Kidney glomerular epithelial cell (primary cell): ENCODE results near the gene MT1X.
"Not testable (repeated sequence)": the region's sequence is repeated elsewhere in the genome, so short reads cannot be mapped to it uniquely, and the experiment has no call there.

Experiments
- DNase-seq: peaks from one replicate; lab custom pipeline; 2025; lab: John Stamatoyannopoulos, UW

MT1X gene

GRCh38 chr16:56653218-56653617 is 29.1 kb upstream of the MT1X start:
- DNase-seq = no peak

GRCh38 chr16:56657555-56658326 is 24.5 kb upstream of the MT1X start, which contains the start of gene MT1F:
Gene MT1F, plus strand, starts transcription at chr16:56657959. Its CDS starts 100 bp downstream, at chr16:56658059.
- DNase-seq = peak; percentile 91

- no peak for DNase-seq
These were observed 23.9 kb upstream of the MT1X start for GRCh38 chr16:56658327-56658875.

- no peak for DNase-seq
These were observed 19.6 kb upstream of the MT1X start for GRCh38 chr16:56662357-56663354.

DNA sequence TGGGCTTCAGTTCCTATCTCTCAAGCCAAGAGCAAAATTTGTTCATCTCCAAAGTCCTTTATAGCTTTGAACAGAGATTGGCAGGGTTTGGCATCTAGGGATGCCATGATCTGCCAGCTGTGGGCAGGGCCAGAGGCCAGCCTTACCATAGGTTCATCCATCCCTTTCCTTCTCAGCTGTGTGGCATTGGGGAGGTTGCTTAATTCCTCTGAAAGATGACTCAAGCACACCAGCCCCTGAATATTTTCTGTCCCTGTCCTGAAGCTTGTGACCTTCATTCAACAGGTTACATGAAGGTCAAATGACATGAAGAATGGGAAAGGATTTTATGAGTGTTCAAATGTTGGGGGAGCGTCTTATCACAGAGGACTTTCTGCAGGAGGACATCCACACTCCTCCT is 17.8 kb upstream of the MT1X start:
- DNase-seq = no peak

DNA sequence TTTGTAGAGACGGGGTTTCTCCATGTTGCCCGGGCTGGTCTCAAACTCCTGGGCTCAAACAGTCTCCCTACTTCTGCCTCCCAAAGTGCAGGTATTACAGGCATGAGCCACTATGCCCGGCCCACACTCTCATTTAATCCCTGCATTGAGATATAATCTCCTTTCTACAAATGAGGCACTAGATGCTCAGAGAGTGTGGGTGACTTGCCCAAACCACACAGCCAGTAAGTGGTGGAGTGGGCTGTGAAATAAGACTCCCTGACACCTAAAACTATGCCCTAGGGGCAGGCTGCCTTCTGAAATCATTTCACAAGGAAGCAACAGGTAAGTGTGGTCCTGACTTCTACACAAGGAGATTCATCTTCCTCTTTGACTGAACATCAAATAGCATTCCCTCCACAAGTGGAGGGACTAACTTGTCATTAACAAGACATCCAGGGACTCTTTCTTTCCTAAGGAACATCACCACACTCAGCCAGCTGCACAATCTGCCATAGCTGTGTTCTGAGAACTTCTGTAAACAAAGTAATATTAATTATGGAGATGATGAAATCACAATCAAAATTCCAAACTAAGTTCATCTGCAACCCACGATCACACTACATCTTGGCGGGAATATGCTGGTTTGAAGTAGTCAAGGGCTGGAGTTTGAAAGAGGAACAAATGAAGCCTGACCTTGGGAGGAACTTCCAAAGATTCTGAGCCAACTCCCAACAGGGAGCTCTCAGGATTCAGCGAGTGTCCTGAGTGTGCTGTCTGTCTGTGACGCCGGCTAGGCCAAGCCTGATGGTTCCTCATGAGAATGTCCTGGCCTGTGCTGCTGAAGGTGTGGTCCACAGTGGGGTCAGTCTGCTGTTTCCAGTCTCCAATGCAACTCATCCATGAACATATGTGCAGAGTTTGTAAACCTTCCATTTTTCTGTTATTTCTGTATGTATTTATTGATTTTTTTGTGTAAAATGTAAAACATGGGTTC is 16.7 kb upstream of the MT1X start:
- DNase-seq = not testable (repeated sequence)

GRCh38 chr16:56667581-56668571 is 14.4 kb upstream of the MT1X start, which contains the start of gene MT1G:
Gene MT1G, minus strand, starts transcription at chr16:56668065. Its CDS starts 72 bp downstream, at chr16:56667993.
- DNase-seq = no peak

DNA sequence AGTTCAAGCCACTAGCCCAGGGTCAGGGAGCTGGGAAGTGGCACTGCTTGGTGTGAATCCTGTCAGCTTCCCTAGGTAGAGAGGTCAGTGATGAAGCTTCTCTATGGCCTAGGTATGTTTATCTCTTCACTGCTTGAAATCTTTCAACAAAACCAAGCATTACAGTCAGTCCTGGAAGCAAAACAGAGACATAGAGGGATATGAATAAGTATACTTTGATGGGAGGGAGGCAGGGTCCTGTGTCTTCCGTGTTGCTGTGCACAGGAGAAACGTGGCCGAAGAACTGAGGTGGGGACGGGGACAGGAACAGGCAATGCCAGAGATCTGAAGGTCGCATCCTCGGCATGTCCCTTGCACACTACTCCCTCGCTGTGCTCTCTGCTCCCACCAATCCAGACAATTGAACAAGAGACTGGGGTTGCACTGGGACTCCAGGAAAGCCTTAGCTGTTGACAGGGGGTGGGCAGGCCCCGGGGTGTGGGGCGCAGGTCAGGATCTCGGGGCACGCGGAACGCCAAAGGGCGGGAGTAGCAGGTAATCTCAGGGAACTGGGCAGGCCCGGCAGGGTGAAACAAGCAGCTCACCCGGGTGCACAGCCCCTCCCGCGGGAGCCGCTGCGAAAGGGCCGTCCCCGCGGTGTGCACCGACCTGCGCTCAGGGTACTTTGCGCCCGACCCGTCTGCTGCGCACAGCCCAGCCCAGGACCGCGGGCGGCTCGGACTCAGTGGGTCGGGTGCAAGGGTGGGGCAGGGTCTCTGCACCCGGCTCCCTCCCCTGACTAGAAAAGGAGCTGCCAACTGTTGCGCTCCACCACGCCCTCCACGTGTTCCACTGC is 13.0 kb upstream of the MT1X start, which contains the start of gene MT1H:
MT1H (plus strand) TSS at position 810 of the 835 bp plus-strand sequence. CDS start 71 bp downstream, outside the sequence.
- no peak for DNase-seq

GRCh38 chr16:56669840-56670619 is 12.2 kb upstream of the MT1X start:
- DNase-seq = no peak

DNA sequence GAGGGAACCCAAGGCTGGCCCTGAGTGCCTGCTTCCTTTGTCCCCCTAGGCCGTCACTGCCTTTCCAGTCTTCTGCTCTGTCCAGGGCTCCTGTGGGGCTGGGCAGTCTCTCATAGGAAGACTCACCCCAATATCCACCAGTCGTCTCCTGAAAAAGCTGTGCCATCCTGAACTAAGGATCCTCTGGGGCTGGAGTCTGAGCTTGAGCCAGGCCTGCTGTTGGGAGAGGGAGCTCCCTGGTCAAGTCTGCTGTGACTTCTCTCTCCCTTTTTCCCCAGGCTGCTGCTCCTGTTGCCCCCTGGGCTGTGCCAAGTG is 11.7 kb upstream of the MT1X start:
- DNase-seq = no peak

DNA sequence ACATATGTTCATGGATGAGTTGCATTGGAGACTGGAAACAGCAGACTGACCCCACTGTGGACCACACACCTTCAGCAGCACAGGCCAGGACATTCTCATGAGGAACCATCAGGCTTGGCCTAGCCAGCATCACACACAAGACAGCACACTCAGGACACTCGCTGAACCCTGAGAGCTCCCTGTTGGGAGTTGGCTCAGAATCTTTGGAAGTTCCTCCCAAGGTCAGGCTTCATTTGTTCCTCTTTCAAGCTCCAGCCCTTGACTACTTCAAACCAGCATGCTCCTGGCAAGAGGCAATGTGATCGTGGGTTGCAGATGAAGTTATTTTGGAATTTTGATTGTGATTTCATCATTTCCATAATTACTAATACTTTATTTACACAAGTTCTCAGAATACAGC is 10.6 kb upstream of the MT1X start:
- DNase-seq = not testable (repeated sequence)

DNA sequence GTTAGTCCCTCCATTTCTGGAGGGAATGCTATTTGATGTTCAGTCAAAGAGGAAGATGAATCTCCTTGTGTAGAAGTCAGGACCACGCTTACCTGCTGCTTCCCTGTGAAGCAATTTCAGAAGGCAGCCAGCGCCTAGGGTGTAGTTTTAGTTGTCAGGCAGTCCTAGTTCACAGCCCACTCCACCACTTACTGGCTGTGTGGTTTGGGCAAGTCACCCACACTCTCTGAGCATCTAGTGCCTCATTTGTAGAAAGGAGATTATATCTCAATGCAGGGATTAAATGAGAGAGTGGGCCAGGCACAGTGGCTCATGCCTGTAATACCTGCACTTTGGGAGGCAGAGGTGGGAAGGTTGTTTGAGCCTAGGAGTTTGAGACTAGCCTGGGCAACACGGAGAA is 10.1 kb upstream of the MT1X start:
- DNase-seq = not testable (repeated sequence)

DNA sequence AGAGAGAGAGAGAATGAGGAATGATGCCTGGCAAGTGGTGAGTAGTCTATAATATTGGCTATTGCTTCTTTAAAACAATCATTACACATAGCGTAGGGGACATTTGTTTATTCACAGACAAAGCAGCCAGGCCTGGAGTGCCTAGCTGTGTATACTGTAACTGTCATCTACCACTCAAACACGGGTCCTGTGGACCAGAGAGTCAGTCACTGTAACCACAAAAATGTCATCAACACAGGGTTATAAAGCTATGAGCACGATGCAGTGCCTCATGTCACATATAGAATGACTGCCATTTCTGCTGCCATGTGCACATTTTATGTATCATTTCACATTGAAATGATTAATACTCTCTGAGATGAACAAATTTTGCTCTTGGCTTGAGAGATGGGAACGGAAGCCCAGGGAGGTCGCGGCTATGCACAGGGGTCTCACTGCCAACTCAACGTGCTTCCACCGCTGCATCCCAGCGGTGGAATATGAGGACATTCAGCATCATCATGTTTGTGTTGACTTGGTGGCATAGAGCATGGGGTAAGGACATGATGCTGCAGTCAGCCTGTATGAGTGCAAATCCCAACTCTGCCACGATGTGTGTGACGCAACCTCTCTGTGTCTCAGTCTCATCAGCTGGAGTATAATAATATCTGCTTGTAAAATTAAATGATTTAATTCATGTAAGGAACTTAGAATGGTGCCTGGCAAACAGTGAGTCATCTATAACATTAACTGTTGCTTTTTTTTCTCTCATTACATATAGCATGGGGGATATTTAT is 9.3 kb upstream of the MT1X start:
- DNase-seq = no peak

DNA sequence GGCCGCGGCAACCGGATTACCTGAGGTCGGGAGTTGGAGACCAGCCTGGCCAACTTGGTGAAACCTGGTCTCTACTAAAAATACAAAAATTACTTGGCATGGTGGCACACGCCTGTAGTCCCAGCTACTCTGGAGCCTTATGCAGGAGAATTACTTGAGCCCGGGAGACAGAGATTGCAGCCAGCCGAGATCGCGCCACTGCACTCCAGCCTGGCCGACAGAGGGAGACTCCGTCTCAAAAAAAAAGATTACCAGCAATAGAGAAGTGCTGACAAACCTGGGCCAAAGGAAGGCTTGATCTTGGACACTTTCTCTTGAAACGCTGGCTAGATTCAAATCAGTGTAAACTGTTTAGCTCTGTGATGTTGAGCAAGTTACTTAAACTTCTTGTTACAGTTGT is 8.3 kb upstream of the MT1X start:
- peak; percentile 17 for DNase-seq

- DNase-seq = not testable (repeated sequence)
These were observed 7.7 kb upstream of the MT1X start for GRCh38 chr16:56674570-56674969.

- no peak for DNase-seq
These were observed 6.5 kb upstream of the MT1X start for GRCh38 chr16:56675685-56676210.

DNA sequence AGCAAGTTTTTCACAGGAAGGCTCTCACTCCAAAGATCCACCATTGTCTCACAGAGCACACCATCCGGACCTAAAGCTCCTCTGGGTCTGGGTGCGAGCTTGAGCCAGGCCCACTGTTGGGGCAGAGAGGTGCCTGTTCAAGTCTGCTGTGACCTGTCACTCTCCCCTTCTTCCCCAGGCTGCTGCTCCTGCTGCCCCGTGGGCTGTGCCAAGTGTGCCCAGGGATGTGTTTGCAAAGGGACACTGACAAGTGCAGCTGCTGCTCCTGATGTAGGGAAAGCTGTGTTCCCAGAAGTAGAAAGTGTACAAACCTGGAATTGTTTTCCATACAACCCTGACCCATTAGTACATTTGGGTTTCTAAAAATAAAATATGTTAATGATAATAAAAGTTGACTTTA is 4.8 kb upstream of the MT1X start:
- DNase-seq = no peak
